KBM-7 (cell line): Measurements from ENCODE around the gene MTO1.
"Not testable (repeated sequence)": the region's sequence is repeated elsewhere in the genome, so short reads cannot be mapped to it uniquely, and the experiment has no call there.

Source experiments
- DNase-seq: peaks from one replicate; pipeline ENCODE4 v3.0.0-alpha.2; 2015
- in situ Hi-C: fragments of 300-500 bp; cut with MboI; formaldehyde crosslinking; loops from 2 replicates; pipeline ENCODE4 v1.14.3; 2020; ENCODE audit warnings: low sequenced_read_pairs, low pct_unique_long_range_greater_than_20kb, mixed read lengths

The MTO1 gene

DNA sequence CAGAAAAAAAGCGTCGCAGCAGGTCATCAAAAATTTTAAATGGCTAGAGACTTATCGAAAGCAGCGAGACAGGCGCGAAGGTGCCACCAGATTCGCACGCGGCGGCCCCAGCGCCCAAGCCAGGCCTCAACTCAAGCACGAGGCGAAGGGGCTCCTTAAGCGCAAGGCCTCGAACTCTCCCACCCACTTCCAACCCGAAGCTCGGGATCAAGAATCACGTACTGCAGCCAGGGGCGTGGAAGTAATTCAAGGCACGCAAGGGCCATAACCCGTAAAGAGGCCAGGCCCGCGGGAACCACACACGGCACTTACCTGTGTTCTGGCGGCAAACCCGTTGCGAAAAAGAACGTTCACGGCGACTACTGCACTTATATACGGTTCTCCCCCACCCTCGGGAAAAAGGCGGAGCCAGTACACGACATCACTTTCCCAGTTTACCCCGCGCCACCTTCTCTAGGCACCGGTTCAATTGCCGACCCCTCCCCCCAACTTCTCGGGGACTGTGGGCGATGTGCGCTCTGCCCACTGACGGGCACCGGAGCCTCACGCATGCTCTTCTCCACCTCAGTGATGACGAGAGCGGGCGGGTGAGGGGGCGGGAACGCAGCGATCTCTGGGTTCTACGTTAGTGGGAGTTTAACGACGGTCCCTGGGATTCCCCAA lies 59.3 kb downstream of the MTO1 start, which contains the start of gene EEF1A1:
TSS of gene EEF1A1 (minus strand) at position 345 of the 663 bp plus-strand sequence. CDS start 1,006 bp downstream, outside the sequence.
- in situ Hi-C loops = no loop called here

DNA sequence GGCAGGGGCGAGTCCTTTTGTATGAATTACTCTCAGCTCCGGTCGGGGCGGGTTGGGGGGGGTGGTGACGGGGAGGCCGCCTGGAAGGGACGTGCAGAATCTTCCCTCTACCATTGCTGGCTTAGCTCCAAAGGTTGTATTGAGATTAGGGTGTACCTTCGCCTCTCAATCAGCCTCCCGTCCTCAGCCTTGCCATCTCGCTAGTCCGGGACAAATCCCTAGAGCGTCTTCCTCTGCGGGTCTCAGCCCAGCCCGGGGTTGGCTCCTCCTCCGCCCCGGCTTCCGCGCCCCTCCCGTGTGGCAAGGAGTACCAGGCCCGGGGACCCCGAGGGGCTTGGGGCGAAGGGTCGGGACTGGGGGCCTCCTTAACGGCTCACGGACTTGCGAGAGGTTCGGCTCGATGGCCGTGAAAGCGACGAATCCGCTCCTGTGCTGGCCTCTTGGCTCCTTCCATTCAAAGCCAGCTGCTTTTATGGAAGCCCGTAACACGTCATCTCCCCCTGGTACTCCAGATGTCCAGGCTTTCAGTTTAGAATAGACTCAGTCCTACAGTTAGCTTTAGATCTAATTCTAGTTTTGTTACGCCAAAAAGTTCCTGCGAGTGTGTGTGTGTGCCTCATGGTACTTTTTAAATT lies 59.9 kb downstream of the MTO1 start:
- in situ Hi-C loops = no loop called here
- peak; percentile 83 for DNase-seq

More for the DNA sequence above, 59.3 kb downstream of the MTO1 start, which contains the start of gene EEF1A1:
- DNase-seq = peak; percentile 100

DNA sequence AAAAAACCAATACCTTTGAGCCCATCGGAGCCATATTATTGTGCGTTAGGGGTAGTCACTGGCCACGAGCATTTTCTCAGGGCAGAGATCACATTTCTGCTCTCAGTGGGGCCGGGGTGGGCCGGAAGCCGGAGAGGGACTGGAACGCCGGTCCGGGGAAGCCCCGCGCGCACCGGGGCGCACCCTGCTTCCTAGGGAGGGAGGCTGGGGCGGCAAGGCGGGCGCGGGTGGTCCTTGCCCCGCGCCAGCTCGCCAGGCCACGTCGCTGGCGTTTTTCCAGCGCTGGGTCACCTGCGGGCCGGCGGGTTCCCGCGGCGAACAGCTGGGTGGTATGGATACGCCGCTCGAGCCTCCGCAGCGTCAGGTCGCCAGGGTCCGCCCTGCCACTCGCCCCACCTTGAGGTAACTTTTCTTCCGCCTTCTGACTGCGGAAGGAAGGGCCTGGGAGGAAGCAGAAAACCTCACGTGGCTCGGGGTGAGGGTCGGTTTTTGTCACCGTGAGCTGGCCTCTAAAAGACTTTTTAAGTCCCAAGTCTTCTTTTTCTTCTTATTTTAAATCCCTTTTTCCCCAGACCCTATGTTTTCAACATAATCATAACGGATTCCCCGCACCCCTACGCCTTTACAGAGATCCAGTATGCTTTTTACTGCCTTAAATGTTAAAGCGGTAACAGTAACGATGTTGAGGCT lies 62.0 kb downstream of the MTO1 start:
- DNase-seq = peak; percentile 89
- in situ Hi-C loops = no loop called here

DNA sequence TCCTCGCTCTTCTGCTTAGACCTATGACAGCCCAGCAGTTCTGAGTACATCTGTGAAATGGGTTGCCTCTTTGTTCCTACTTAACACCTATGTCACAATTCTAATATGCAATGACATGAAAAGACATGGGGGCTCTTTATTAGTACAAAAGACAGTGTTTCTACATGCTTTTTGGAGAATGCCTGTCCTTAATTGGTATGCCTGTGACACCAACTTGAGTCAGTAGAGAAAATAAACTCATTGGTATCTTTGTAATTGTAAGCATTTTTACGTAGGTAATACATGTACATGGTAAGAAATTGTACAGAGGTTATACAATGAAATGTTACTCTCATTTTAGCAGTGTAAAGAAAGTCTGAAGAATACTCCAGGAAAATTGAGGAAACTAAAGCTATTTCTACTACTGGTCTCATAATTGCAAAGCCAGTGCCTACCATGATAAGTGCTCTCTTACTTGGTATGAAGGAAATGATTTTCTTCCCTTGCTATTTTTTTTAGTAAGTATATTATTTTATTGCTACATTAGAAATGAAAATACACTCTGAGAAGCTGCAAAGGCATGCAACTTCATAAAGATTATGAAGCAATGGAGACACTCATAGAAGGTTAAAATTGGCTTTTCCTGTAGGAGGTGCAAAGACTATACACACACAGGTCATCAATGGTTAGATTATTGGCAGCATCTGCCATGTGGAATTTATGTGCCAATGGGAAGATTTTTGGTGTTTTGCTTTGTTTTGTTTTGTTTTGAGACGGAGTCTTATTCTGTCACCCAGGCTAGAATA lies 64.2 kb downstream of the MTO1 start:
- no peak for DNase-seq
- in situ Hi-C loops = no loop called here

DNA sequence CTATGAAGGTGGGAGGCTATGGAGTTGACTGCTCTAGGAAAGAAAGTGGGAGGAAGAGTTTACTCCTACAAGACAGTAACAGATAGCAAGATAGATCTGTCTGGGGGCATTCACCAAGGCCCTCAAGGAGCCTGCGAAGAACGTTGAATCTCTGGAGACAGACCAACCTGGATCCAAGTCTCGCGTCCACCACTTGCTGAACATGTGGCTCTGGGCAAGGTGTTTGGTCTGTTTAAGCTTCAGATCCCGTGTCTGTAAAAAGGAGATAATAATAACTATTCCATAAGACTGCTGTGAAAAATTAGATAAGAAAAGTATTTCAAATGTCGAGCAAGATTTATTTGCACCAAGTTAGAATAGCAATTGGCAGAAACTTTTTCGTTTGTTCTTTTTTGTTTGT lies 67.4 kb downstream of the MTO1 start:
- in situ Hi-C loops = no loop called here
- no peak for DNase-seq

DNA sequence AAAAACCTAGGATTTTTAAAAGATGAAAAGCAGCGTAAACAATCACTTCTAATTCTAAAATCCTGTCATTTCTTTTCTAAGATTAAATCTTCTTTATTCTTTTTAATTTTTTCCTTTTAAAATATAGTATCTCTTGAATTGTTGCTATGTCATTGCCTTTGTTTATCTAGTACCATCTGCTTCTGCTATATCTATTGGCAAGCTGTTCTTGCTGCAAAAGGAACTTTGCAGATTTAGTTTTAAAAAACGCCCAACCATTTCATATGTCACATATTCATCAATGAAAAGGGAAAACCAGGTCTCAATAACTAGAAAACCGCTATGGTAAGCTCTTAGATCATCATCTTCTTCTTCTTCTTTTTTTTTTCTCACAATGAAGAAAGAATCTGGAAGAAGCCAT lies 70.8 kb downstream of the MTO1 start:
- no peak for DNase-seq
- in situ Hi-C loops = no loop called here

DNA sequence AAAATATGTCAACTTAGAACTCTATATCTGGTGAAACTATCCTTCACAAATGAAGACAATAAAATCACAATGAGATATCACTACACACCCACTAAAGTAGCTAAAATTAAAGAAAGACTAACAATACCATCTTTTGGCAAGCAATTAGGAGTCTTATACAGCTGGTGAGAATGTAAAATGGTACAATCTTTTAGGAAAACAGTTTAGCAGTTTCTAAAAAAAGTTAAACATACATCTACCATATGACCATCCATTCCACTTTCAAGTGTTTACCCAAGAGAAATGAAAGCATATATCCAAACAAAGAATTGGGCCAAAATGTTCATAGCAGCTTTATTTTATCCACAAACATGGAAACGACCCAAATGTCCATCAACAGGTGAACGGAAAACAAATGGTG lies 73.1 kb downstream of the MTO1 start:
- DNase-seq = no peak
- in situ Hi-C loops = no loop called here

DNA sequence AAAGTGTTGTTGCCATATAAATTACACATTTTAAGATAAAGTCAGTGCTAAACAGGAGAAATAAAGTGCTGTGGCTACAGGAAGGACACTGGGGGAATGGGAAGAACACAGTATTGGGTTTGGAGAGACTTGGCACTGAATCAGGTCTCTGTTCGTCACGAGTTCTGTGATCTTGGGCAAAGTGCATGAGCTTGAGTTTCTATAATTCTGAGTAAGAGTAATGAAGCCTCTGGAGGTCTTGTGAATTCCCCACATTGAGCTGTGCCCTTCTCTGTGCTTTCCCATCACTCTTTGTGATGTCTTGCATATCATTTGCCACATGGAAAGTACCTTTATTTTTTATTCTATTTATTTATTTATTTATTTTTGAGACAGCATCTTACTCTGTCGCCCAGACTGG lies 76.1 kb downstream of the MTO1 start:
- in situ Hi-C loops = no loop called here
- DNase-seq = no peak

DNA sequence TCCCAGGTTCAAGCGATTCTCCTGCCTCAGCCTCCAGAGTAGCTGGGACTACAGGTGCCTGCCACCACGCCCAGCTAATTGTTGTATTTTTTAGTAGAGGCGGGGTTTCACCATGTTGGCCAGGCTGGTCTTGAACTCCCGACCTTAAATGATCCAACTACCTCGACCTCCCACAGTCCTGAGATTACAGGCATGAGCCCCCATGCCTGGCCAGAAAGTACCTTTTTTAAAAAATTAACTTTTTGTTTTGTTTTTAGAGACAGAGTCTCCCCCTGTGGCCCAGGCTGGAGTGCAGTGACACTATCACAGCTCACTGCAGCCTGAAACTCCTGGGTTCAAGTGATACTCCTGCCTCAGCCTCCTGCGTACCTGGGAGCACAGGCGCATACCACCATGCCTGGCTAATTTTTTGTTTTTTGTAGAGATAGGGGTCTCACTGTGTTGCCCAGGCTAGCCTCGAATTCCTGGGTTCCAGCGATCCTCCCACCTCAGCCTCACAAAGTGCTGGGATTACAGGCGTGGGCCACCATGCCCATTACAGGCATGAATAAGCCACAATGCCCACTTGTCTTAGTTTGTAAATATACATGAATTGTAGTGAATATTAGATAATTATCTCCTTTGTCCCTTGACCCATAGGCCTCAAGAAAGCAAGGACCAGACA lies 76.7 kb downstream of the MTO1 start:
- DNase-seq = no peak
- in situ Hi-C loops = no loop called here

DNA sequence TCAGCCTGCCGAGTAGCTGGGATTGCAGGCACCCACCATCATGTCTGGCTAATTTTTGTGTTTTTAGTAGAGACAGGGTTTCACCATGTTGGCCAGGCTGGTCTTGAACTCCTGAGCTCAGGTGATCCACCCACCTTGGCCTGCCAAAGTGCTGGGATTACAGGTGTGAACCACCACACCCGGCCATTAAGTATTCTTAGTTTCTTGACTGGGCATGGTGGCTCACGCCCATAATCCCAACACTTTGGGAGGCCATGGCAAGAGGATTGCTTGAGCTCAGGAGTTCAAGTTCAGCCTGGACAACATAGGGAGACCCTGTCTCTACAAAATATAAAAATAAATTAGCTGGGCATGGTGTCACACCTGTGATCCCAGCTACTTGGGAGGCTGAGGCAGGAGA lies 80.9 kb downstream of the MTO1 start:
- DNase-seq, in situ Hi-C loops: not testable (repeated sequence)

DNA sequence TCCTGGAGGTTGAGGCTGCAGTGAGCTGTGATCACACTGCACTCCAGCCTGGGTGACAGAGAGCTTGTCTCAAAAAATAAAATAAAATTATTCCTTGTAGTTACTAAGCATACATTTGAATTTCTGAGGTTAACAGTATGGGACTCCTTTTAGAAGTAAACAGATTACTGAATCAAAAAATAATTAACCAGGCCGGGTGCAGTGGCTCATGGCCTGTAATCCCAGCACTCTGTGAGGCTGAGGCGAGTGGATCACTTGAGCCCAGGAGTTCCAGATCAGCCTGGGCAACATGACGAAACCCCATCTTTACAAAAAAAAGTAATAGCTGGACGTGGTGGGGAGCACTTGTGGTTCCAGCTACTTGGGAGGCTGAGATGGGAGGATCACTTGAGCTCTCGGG lies 81.4 kb downstream of the MTO1 start:
- in situ Hi-C loops = no loop called here
- DNase-seq = no peak

DNA sequence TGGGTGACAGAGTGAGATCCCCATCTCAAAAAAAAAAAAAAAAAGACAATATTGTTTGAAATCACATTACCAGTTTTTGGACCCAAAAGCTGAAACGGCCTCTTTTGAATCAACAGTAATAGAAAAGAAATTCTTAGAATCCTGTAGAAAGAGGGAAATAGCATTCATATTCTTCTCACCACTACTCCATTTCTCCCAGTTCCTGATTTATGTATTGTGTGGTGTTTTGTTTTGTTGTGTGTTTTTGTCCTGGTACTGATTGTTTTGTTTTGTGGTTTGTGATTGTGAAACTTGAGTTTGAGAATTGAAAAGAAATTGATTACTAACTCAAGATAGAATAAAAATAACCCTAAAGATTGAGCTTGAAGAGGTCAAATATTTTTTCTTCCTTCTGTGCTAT lies 85.5 kb downstream of the MTO1 start:
- in situ Hi-C loops = no loop called here
- no peak for DNase-seq

DNA sequence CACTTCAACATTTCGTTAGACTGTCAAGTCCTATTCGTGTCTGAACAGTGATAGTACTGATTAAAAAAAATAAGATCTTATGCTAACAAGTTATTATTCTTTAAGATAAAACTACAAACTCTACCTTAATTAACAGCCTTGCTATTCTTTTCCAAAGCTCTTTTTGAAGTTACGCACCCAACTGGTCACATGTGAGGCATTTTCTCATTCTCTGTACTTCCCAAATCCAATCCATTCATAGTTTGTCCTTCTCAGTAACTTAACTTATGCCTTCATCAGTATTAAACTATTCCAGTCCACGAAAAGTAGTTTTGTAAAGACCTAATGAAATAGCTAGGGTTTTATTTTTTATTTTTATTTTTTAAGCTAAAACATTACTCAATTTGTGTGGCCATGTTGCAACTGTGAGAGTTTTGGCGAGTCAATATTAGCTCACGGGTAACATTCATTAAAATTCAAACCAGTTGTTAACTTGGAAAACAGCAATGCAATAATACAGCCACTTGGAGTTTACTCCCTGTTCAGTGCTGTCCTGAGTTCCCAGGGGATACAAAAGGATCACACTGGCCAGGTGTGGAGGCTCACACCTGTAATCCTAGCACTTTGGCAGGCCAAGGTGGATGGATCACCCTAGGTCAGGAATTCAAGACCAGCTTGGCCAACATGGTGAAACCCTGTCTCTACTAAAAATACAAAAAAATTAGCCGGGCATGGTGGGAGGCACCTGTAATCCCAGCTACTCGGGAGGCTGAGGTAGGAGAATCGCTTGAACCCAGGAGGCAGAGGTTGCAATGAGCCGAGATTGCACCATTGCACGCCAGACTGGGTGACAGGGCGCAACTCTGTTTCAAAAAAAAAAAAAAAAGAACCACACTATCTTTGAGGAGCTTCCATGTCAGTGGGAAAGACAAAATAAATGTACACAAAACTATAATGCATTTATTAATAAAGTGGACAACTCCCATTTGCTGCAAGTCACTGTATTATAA lies 87.2 kb downstream of the MTO1 start:
- DNase-seq = no peak
- in situ Hi-C loops = no loop called here

DNA sequence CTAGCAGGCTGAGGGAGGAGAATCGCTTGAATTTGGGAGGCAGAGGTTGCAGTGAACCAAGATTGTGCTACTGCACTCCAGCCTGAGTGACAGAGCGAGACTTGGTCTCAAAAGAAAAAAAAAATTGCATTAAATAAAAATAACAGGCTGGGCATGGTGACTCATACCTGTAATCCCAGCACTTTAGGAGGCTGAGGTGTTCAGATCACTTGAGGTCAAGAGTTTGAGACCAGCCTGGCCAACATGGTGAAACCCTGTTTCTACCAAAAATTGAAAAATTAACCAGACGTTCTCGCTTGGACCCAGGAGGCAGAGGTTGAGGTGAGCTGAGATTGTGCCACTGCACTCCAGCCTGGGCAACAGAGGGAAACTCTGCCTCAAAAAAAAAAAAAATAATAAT lies 89.6 kb downstream of the MTO1 start:
- not testable (repeated sequence) for DNase-seq

DNA sequence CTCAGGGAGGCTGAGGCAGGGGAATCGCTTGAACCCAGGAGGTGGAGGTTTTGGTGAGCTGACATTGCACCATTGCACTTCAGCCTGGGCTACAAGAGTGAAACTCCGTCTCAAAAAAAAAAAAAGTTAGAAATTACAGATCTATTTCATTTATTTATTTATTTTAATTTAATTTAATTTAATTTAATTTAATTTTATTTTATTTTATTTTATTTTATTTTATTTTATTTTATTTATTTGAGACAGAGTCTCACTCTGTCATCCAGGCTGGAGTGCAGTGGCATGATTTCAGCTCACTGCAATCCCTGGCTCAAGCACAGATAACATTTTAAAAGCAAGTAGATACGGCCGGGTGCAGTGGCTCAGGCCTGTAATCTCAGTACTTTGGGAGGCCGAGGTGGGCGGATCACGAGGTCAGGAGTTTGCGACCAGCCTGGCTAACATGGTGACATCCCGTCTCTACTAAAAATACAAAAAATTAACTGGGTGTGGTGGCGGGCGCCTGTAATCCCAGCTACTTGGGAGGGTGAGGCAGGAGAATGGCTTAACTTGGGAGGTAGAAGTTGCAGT lies 93.9 kb downstream of the MTO1 start:
- in situ Hi-C loops, DNase-seq: not testable (repeated sequence)

More for the DNA sequence above, 89.6 kb downstream of the MTO1 start:
- in situ Hi-C loops = not testable (repeated sequence)

DNA sequence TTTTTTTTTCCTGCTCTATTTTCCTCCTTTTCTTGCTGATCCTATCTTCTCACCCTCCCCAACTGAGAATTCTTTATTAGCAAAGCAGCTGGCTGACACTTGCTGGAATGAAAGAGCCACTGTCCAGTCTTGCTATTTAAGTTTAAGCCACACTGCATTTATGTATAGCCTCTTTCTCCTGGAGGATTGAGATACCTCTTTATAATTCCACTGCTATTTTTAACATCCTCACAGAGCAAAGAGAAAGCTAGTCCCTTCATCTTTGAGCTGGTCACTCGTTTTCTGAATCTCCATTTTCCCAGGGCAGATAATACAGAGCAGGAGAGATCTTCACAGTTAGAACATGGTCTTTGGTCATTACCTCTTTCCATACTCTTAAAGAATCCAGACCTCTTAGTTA lies 95.3 kb downstream of the MTO1 start:
- in situ Hi-C loops = no loop called here

More for the DNA sequence above, 95.3 kb downstream of the MTO1 start:
- DNase-seq = no peak
